Stimulated activated CD8-positive, alpha-beta memory T cell treated with anti-CD3 and anti-CD28 coated beads, Interleukin-2, amount 100 ng/mL, for 1 hour (primary cell): ENCODE data around the gene SCAANT1.

Experiments used
- DNase-seq, 2 donors: peaks; one replicate each; pipeline ENCODE4 v3.0.0-alpha.2; 2020; ENCODE audit warnings: low read depth in 2 of 2

The SCAANT1 gene

GRCh38 chr3:63911873-63912767 is at the start of gene SCAANT1:
TSS of gene SCAANT1 (minus strand) at chr3:63912383.
- peak; percentile 66 to 72 for DNase-seq

- DNase-seq = no peak
These were observed 49.7 kb upstream of the SCAANT1 start for GRCh38 chr3:63961891-63962290.

GRCh38 chr3:63960048-63960711 is 48.0 kb upstream of the SCAANT1 start:
- DNase-seq = no peak

GRCh38 chr3:63959146-63959545 is 47.0 kb upstream of the SCAANT1 start:
- no peak for DNase-seq

- no peak for DNase-seq
These were observed 43.8 kb upstream of the SCAANT1 start for GRCh38 chr3:63955830-63956545.

GRCh38 chr3:63955036-63955650 is 43.0 kb upstream of the SCAANT1 start:
- no peak for DNase-seq

- DNase-seq = no peak
These were observed 42.0 kb upstream of the SCAANT1 start for GRCh38 chr3:63954182-63954581.

- no peak for DNase-seq
These were observed 40.0 kb upstream of the SCAANT1 start for GRCh38 chr3:63952248-63952594.

GRCh38 chr3:63951492-63952247 is 39.5 kb upstream of the SCAANT1 start:
- no peak for DNase-seq

GRCh38 chr3:63950698-63951097 is 38.5 kb upstream of the SCAANT1 start:
- DNase-seq = no peak

- DNase-seq = no peak
These were observed 36.8 kb upstream of the SCAANT1 start for GRCh38 chr3:63949005-63949404.

- no peak for DNase-seq
These were observed 35.4 kb upstream of the SCAANT1 start for GRCh38 chr3:63947594-63947993.

- no peak for DNase-seq
These were observed 34.6 kb upstream of the SCAANT1 start for GRCh38 chr3:63946753-63947152.

GRCh38 chr3:63945558-63946096 is 33.4 kb upstream of the SCAANT1 start:
- DNase-seq = no peak

GRCh38 chr3:63943678-63944077 is 31.5 kb upstream of the SCAANT1 start:
- no peak for DNase-seq

GRCh38 chr3:63942528-63942927 is 30.3 kb upstream of the SCAANT1 start:
- DNase-seq = no peak

- DNase-seq = no peak
These were observed 28.2 kb upstream of the SCAANT1 start for GRCh38 chr3:63940389-63940757.

GRCh38 chr3:63937661-63938651 is 25.8 kb upstream of the SCAANT1 start:
- DNase-seq = no peak

- DNase-seq = no peak
These were observed 24.7 kb upstream of the SCAANT1 start for GRCh38 chr3:63936925-63937324.
